HEK293 (cell line): ENCODE results near the gene PDIA5.

Experiments
- BCL11B ChIP-seq: fragments of 450-650 bp; formaldehyde crosslinking; IDR thresholded peaks from 2 replicates; pipeline ENCODE4 v1.5.1; 2016; ENCODE audit warnings: low read depth, missing biosample characterization, missing genetic modification characterization
- GLI2 ChIP-seq: fragments of 450-650 bp; formaldehyde crosslinking; IDR thresholded peaks from 2 replicates; pipeline ENCODE4; 2017; ENCODE audit warnings: missing biosample characterization, missing genetic modification characterization, low read depth, borderline replicate concordance
- SP7 ChIP-seq: fragments of 450-650 bp; formaldehyde crosslinking; IDR thresholded peaks from 2 replicates; pipeline ENCODE4 v1.5.1; 2016; ENCODE audit warnings: missing biosample characterization, missing genetic modification characterization
- YY1 ChIP-seq: fragments of 450-650 bp; formaldehyde crosslinking; IDR thresholded peaks from 2 replicates; pipeline ENCODE4 v1.5.1; 2018; ENCODE audit warnings: missing biosample characterization, missing genetic modification characterization
- ZBTB21 ChIP-seq: fragments of 450-650 bp; formaldehyde crosslinking; IDR thresholded peaks from 2 replicates; pipeline ENCODE4 v1.5.1; 2017; ENCODE audit warnings: missing biosample characterization, missing genetic modification characterization
- ZNF239 ChIP-seq: fragments of 450-650 bp; formaldehyde crosslinking; IDR thresholded peaks from 2 replicates; pipeline ENCODE4 v1.5.1; 2016; ENCODE audit warnings: missing biosample characterization, missing genetic modification characterization
- ZNF792 ChIP-seq: fragments of 450-650 bp; formaldehyde crosslinking; IDR thresholded peaks from 2 replicates; pipeline ENCODE4 v1.5.1; 2016; ENCODE audit warnings: missing biosample characterization, missing genetic modification characterization
- TF ChIP-seq, protein P1 (sequence below): fragments of 450-650 bp; formaldehyde crosslinking; optimal IDR thresholded peaks from 2 replicates; pipeline ENCODE3; 2016; ENCODE audit warnings: missing biosample characterization, mild to moderate bottlenecking, missing genetic modification characterization
- TF ChIP-seq, protein P2 (sequence below): fragments of 450-650 bp; formaldehyde crosslinking; IDR thresholded peaks from 2 replicates; pipeline ENCODE4 v1.5.1; 2016; ENCODE audit warnings: missing biosample characterization, missing genetic modification characterization
- TF ChIP-seq, protein P3 (sequence below): sonication (generic); formaldehyde crosslinking; IDR thresholded peaks from 2 replicates; pipeline ENCODE4 v1.8.1; 2022; ENCODE audit warnings: mild to moderate bottlenecking, moderate library complexity, missing genetic modification reagents
- TF ChIP-seq, protein P4 (sequence below): fragments of 450-650 bp; formaldehyde crosslinking; conservative IDR thresholded peaks from 2 replicates; pipeline ENCODE4 v1.5.1; 2016; ENCODE audit warnings: low read depth, missing biosample characterization, missing genetic modification characterization
- TF ChIP-seq, protein P5 (sequence below): fragments of 450-650 bp; formaldehyde crosslinking; IDR thresholded peaks from 2 replicates; pipeline ENCODE4 v1.5.1; 2016; ENCODE audit warnings: missing biosample characterization, missing genetic modification characterization
- TF ChIP-seq, protein P6 (sequence below): fragments of 450-650 bp; formaldehyde crosslinking; IDR thresholded peaks from 2 replicates; pipeline ENCODE4 v1.5.1; 2016; ENCODE audit warnings: missing biosample characterization, missing genetic modification characterization
- TF ChIP-seq, protein P7 (sequence below): IDR thresholded peaks from 2 replicates; pipeline ENCODE4 v1.6.1; 2011; ENCODE audit warnings: mild to moderate bottlenecking, low read depth, low read length, borderline replicate concordance

- TF ChIP-seq, protein P1, sequence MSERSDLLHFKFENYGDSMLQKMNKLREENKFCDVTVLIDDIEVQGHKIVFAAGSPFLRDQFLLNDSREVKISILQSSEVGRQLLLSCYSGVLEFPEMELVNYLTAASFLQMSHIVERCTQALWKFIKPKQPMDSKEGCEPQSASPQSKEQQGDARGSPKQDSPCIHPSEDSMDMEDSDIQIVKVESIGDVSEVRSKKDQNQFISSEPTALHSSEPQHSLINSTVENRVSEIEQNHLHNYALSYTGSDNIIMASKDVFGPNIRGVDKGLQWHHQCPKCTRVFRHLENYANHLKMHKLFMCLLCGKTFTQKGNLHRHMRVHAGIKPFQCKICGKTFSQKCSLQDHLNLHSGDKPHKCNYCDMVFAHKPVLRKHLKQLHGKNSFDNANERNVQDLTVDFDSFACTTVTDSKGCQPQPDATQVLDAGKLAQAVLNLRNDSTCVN, result no peak
- TF ChIP-seq, protein P2, sequence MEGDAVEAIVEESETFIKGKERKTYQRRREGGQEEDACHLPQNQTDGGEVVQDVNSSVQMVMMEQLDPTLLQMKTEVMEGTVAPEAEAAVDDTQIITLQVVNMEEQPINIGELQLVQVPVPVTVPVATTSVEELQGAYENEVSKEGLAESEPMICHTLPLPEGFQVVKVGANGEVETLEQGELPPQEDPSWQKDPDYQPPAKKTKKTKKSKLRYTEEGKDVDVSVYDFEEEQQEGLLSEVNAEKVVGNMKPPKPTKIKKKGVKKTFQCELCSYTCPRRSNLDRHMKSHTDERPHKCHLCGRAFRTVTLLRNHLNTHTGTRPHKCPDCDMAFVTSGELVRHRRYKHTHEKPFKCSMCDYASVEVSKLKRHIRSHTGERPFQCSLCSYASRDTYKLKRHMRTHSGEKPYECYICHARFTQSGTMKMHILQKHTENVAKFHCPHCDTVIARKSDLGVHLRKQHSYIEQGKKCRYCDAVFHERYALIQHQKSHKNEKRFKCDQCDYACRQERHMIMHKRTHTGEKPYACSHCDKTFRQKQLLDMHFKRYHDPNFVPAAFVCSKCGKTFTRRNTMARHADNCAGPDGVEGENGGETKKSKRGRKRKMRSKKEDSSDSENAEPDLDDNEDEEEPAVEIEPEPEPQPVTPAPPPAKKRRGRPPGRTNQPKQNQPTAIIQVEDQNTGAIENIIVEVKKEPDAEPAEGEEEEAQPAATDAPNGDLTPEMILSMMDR (tag by site-specific recombination), result no peak
- TF ChIP-seq, protein P3, sequence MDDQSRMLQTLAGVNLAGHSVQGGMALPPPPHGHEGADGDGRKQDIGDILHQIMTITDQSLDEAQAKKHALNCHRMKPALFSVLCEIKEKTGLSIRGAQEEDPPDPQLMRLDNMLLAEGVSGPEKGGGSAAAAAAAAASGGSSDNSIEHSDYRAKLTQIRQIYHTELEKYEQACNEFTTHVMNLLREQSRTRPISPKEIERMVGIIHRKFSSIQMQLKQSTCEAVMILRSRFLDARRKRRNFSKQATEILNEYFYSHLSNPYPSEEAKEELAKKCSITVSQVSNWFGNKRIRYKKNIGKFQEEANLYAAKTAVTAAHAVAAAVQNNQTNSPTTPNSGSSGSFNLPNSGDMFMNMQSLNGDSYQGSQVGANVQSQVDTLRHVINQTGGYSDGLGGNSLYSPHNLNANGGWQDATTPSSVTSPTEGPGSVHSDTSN (CRISPR knock-in tag), result no peak
- TF ChIP-seq ZBTB21 (no peak), SP7 (tag by site-specific recombination) (no peak), GLI2 (tag by site-specific recombination) (no peak), BCL11B (tag by site-specific recombination) (no peak), YY1 (tag by site-specific recombination) (no peak), ZNF792 (tag by site-specific recombination) (no peak), ZNF239 (tag by site-specific recombination) (no peak)
- TF ChIP-seq, protein P4, sequence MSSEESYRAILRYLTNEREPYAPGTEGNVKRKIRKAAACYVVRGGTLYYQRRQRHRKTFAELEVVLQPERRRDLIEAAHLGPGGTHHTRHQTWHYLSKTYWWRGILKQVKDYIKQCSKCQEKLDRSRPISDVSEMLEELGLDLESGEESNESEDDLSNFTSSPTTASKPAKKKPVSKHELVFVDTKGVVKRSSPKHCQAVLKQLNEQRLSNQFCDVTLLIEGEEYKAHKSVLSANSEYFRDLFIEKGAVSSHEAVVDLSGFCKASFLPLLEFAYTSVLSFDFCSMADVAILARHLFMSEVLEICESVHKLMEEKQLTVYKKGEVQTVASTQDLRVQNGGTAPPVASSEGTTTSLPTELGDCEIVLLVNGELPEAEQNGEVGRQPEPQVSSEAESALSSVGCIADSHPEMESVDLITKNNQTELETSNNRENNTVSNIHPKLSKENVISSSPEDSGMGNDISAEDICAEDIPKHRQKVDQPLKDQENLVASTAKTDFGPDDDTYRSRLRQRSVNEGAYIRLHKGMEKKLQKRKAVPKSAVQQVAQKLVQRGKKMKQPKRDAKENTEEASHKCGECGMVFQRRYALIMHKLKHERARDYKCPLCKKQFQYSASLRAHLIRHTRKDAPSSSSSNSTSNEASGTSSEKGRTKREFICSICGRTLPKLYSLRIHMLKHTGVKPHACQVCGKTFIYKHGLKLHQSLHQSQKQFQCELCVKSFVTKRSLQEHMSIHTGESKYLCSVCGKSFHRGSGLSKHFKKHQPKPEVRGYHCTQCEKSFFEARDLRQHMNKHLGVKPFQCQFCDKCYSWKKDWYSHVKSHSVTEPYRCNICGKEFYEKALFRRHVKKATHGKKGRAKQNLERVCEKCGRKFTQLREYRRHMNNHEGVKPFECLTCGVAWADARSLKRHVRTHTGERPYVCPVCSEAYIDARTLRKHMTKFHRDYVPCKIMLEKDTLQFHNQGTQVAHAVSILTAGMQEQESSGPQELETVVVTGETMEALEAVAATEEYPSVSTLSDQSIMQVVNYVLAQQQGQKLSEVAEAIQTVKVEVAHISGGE (tag by site-specific recombination), result no peak
- TF ChIP-seq, protein P5, sequence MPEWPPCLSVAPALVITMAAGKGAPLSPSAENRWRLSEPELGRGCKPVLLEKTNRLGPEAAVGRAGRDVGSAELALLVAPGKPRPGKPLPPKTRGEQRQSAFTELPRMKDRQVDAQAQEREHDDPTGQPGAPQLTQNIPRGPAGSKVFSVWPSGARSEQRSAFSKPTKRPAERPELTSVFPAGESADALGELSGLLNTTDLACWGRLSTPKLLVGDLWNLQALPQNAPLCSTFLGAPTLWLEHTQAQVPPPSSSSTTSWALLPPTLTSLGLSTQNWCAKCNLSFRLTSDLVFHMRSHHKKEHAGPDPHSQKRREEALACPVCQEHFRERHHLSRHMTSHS (tag by site-specific recombination), result no peak
- TF ChIP-seq, protein P6, sequence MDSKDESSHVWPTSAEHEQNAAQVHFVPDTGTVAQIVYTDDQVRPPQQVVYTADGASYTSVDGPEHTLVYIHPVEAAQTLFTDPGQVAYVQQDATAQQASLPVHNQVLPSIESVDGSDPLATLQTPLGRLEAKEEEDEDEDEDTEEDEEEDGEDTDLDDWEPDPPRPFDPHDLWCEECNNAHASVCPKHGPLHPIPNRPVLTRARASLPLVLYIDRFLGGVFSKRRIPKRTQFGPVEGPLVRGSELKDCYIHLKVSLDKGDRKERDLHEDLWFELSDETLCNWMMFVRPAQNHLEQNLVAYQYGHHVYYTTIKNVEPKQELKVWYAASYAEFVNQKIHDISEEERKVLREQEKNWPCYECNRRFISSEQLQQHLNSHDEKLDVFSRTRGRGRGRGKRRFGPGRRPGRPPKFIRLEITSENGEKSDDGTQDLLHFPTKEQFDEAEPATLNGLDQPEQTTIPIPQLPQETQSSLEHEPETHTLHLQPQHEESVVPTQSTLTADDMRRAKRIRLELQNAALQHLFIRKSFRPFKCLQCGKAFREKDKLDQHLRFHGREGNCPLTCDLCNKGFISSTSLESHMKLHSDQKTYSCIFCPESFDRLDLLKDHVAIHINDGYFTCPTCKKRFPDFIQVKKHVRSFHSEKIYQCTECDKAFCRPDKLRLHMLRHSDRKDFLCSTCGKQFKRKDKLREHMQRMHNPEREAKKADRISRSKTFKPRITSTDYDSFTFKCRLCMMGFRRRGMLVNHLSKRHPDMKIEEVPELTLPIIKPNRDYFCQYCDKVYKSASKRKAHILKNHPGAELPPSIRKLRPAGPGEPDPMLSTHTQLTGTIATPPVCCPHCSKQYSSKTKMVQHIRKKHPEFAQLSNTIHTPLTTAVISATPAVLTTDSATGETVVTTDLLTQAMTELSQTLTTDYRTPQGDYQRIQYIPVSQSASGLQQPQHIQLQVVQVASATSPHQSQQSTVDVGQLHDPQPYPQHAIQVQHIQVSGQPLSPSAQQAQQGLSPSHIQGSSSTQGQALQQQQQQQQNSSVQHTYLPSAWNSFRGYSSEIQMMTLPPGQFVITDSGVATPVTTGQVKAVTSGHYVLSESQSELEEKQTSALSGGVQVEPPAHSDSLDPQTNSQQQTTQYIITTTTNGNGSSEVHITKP, result no peak
- TF ChIP-seq, protein P7, sequence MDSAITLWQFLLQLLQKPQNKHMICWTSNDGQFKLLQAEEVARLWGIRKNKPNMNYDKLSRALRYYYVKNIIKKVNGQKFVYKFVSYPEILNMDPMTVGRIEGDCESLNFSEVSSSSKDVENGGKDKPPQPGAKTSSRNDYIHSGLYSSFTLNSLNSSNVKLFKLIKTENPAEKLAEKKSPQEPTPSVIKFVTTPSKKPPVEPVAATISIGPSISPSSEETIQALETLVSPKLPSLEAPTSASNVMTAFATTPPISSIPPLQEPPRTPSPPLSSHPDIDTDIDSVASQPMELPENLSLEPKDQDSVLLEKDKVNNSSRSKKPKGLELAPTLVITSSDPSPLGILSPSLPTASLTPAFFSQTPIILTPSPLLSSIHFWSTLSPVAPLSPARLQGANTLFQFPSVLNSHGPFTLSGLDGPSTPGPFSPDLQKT, result no peak
These were observed 58.1 kb downstream of the PDIA5 start for GRCh38 chr3:123124971-123125370.
